IMR-90 (cell line): Measurements from ENCODE around the gene KY. TPM values are rescaled to one million over a fixed set of nuclear protein-coding genes. Genes with fewer than 3 reads are reported as not detected.

Experiments used
- ATAC-seq: fragments of 200-7000 bp; cut with Tn5 transposase; 2 replicates; pipeline ENCODE4 v1.9.1; 2020; ENCODE audit warnings: low read depth, mild to moderate bottlenecking, moderate library complexity
- BruUV-seq: library from RNA; stranded (reverse); fragments of 400-500 nt; replicated peaks from 2 replicates; lab custom pipeline; 2021; lab: Mats Ljungman, UMichigan
- CTCF ChIA-PET: fragments of 300-600 bp; formaldehyde crosslinking; extraction: SDS; loops from one replicate; lab custom pipeline; 2021; ENCODE audit warnings: antibody characterized with exemption; lab: Yijun Ruan, JAX
- POLR2A ChIA-PET: fragments of 300-600 bp; sonication (Branson Sonifier 250); formaldehyde crosslinking; loops from one replicate; lab custom pipeline; 2022; ENCODE audit warnings: antibody characterized with exemption; ENCODE audit not compliant: unreplicated experiment; lab: Charles Lee
- DNase-seq: peaks from one replicate; pipeline ENCODE4 v3.0.0; 2013
- H2AFZ ChIP-seq: replicated peaks from 2 replicates; pipeline ENCODE3; 2013; ENCODE audit warnings: low read length, mild to moderate bottlenecking; ENCODE audit not compliant: poor library complexity
- H2AK5ac ChIP-seq: 2 replicates; pipeline ENCODE4 v1.6.1; 2013; ENCODE audit warnings: low read depth, low read length, inconsistent platforms
- H2AK9ac ChIP-seq: replicated peaks from 2 replicates; pipeline ENCODE3; 2013; ENCODE audit warnings: mild to moderate bottlenecking, low read depth, low read length, moderate library complexity; ENCODE audit not compliant: poor library complexity
- H2BK120ac ChIP-seq: 2 replicates; pipeline ENCODE4 v1.6.1; 2013; ENCODE audit warnings: low read depth, low read length, inconsistent platforms
- H2BK15ac ChIP-seq: 3 replicates; pipeline ENCODE4 v1.6.1; 2013; ENCODE audit warnings: low read depth, low read length, inconsistent platforms
- H2BK20ac ChIP-seq: 2 replicates; pipeline ENCODE4 v1.6.1; 2013; ENCODE audit warnings: low read depth, mild to moderate bottlenecking, inconsistent platforms, low read length, moderate library complexity
- H2BK5ac ChIP-seq: 2 replicates; pipeline ENCODE4 v1.6.1; 2013; ENCODE audit warnings: mild to moderate bottlenecking, low read depth, low read length, inconsistent platforms; ENCODE audit not compliant: poor library complexity, severe bottlenecking
- H3K14ac ChIP-seq: replicated peaks from 2 replicates; pipeline ENCODE4 v1.6.1; 2013; ENCODE audit warnings: low read depth, low read length, inconsistent platforms
- H3K18ac ChIP-seq: 2 replicates; pipeline ENCODE4 v1.6.1; 2013; ENCODE audit warnings: low read depth, low read length, control low read depth
- H3K23ac ChIP-seq: 2 replicates; pipeline ENCODE4 v1.6.1; 2013; ENCODE audit warnings: low read depth, low read length, inconsistent platforms
- H3K27ac ChIP-seq: 2 replicates; pipeline ENCODE4 v1.5.1; 2013; ENCODE audit warnings: mild to moderate bottlenecking, control low read depth, low read length; ENCODE audit not compliant: insufficient read depth
- H3K27me3 ChIP-seq: 2 replicates; pipeline ENCODE4 v1.6.1; 2013; ENCODE audit warnings: low read length; ENCODE audit not compliant: control insufficient read depth, insufficient read depth
- H3K36me3 ChIP-seq: 2 replicates; pipeline ENCODE4 v1.6.1; 2013; ENCODE audit warnings: low read length, mixed read lengths; ENCODE audit not compliant: control insufficient read depth, insufficient read depth
- H3K4ac ChIP-seq: 2 replicates; pipeline ENCODE4 v1.6.1; 2013; ENCODE audit warnings: low read depth, low read length, inconsistent platforms
- H3K4me1 ChIP-seq: 2 replicates; pipeline ENCODE4 v1.6.1; 2013; ENCODE audit warnings: low read length, mixed read lengths; ENCODE audit not compliant: control insufficient read depth, insufficient read depth
- H3K4me2 ChIP-seq: 2 replicates; pipeline ENCODE4 v1.6.1; 2013; ENCODE audit warnings: low read depth, mild to moderate bottlenecking, control low read depth, low read length, moderate library complexity
- H3K4me3 ChIP-seq: 2 replicates; pipeline ENCODE4 v1.5.1; 2013; ENCODE audit warnings: low read depth, mild to moderate bottlenecking, control low read depth, low read length, moderate library complexity; ENCODE audit not compliant: insufficient read depth
- H3K56ac ChIP-seq: 2 replicates; pipeline ENCODE4 v1.6.1; 2013; ENCODE audit warnings: low read length, inconsistent platforms; ENCODE audit not compliant: insufficient read depth; ENCODE audit errors: extremely low read depth
- H3K79me1 ChIP-seq, 2 experiments: 2 replicates each; pipeline ENCODE4 v1.6.1; 2013; ENCODE audit warnings: low read length in 2 of 2, inconsistent platforms in 1 of 2, low read depth in 1 of 2
- H3K9ac ChIP-seq: 2 replicates; pipeline ENCODE4 v1.6.1; 2013; ENCODE audit warnings: low read depth, low read length, control low read depth
- H3K9me1 ChIP-seq: 2 replicates; pipeline ENCODE4 v1.6.1; 2013; ENCODE audit warnings: low read length, inconsistent platforms; ENCODE audit not compliant: insufficient read depth
- H3K9me3 ChIP-seq: 2 replicates; pipeline ENCODE4 v1.6.1; 2013; ENCODE audit warnings: low read length; ENCODE audit not compliant: control insufficient read depth, insufficient read depth
- H4K20me1 ChIP-seq: 2 replicates; pipeline ENCODE4 v1.6.1; 2013; ENCODE audit warnings: low read length, inconsistent platforms; ENCODE audit not compliant: insufficient read depth
- H4K5ac ChIP-seq: 2 replicates; pipeline ENCODE4 v1.6.1; 2013; ENCODE audit warnings: mild to moderate bottlenecking, low read depth, low read length, control low read depth
- H4K8ac ChIP-seq, 2 experiments: 2 replicates each; pipeline ENCODE4 v1.6.1; 2013; ENCODE audit warnings: low read depth in 2 of 2, low read length in 2 of 2, control low read depth in 1 of 2, inconsistent platforms in 1 of 2
- H4K91ac ChIP-seq: 2 replicates; pipeline ENCODE4 v1.6.1; 2013; ENCODE audit warnings: low read depth, low read length, inconsistent platforms; ENCODE audit not compliant: insufficient read depth
- BHLHE40 ChIP-seq: fragments of 150-350 bp; IDR thresholded peaks from 2 replicates; pipeline ENCODE4 v1.6.1; 2016; ENCODE audit warnings: mild to moderate bottlenecking, low read depth, low read length
- CEBPB ChIP-seq: IDR thresholded peaks from 2 replicates; pipeline ENCODE4 v1.6.1; 2012; ENCODE audit warnings: low read depth, low read length, improper control_type of control experiment
- CHD1 ChIP-seq: IDR thresholded peaks from 2 replicates; pipeline ENCODE4 v1.6.1; 2012; ENCODE audit warnings: low read depth, low read length, improper control_type of control experiment
- FOS ChIP-seq: fragments of 150-350 bp; IDR thresholded peaks from 2 replicates; pipeline ENCODE4 v1.6.1; 2016; ENCODE audit warnings: low read depth, low read length
- MAFK ChIP-seq: IDR thresholded peaks from 2 replicates; pipeline ENCODE4 v1.6.1; 2012; ENCODE audit warnings: low read depth, low read length, improper control_type of control experiment
- MAZ ChIP-seq: IDR thresholded peaks from 2 replicates; pipeline ENCODE4 v1.6.1; 2012; ENCODE audit warnings: low read depth, mild to moderate bottlenecking, low read length, improper control_type of control experiment, moderate library complexity, borderline replicate concordance
- MXI1 ChIP-seq: IDR thresholded peaks from 2 replicates; pipeline ENCODE4 v1.6.1; 2012; ENCODE audit warnings: low read depth, mild to moderate bottlenecking, low read length, moderate library complexity, borderline replicate concordance
- NFE2L2 ChIP-seq: fragments of 150-350 bp; IDR thresholded peaks from 2 replicates; pipeline ENCODE4 v1.6.1; 2016; ENCODE audit warnings: low read depth, mild to moderate bottlenecking, low read length
- POLR2A ChIP-seq: IDR thresholded peaks from 2 replicates; pipeline ENCODE4 v1.6.1; 2012; ENCODE audit warnings: mild to moderate bottlenecking, low read depth, low read length
- RAD21 ChIP-seq: IDR thresholded peaks from 2 replicates; pipeline ENCODE4 v1.6.1; 2012; ENCODE audit warnings: low read length, improper control_type of control experiment
- RCOR1 ChIP-seq: IDR thresholded peaks from 2 replicates; pipeline ENCODE4 v1.6.1; 2012; ENCODE audit warnings: mild to moderate bottlenecking, low read length, improper control_type of control experiment; ENCODE audit not compliant: insufficient replicate concordance
- RFX5 ChIP-seq: IDR thresholded peaks from 2 replicates; pipeline ENCODE4 v1.8.0; 2012; ENCODE audit warnings: low read depth, mild to moderate bottlenecking, low read length, moderate library complexity
- SMC3 ChIP-seq: fragments of 150-350 bp; IDR thresholded peaks from 2 replicates; pipeline ENCODE4 v1.6.1; 2016; ENCODE audit warnings: low read depth, mild to moderate bottlenecking, antibody characterized with exemption, low read length, moderate library complexity
- WGBS, 2 experiments: methylation state at CpG; one replicate each; pipeline versions ENCODE4 v1.1.5 to v1.1.7; 2013; ENCODE audit warnings: missing lambda C conversion rate in 2 of 2; ENCODE audit not compliant: insufficient read length in 1 of 2; ENCODE audit errors: extremely low coverage in 2 of 2; 5-methylcytosine and 5-hydroxymethylcytosine counted together
- dilution Hi-C: fragments of 300-500 bp; cut with HindIII; formaldehyde crosslinking; loops from one replicate; pipeline ENCODE4 v1.14.3; 2018; ENCODE audit warnings: low sequenced_read_pairs; ENCODE audit not compliant: unreplicated experiment
- in situ Hi-C: fragments of 300-500 bp; cut with MboI; formaldehyde crosslinking; loops from 3 replicates; pipeline ENCODE4 v1.14.3; 2019; ENCODE audit warnings: low sequenced_read_pairs, inconsistent platforms, mixed read lengths
- intact Hi-C: fragments of 100-400 bp; cut with micrococcal nuclease; formaldehyde crosslinking; loops from 2 replicates; pipeline ENCODE4 v1.10.0; 2022
- polyA plus RNA-seq, 3 experiments: library from polyadenylated mRNA; depleted of rRNA; stranded (reverse); fragments of >200 nt; gene quantifications; 2 replicates each; pipeline ENCODE4 v1.2.3, GENCODE V29; 2012; ENCODE audit warnings: low replicate concordance in 1 of 3
- total RNA-seq: library from RNA; depleted of rRNA; stranded (reverse); fragments of >200 nt; gene quantifications from 2 replicates; pipeline ENCODE4 v1.2.3, GENCODE V29; 2012
- TF ChIP-seq, protein P1 (sequence below): fragments of 150-350 bp; IDR thresholded peaks from 2 replicates; pipeline ENCODE4 v1.6.1; 2016; ENCODE audit warnings: low read depth, mild to moderate bottlenecking, low read length, moderate library complexity, borderline replicate concordance
- TF ChIP-seq, protein P2 (sequence below): conservative IDR thresholded peaks from 2 replicates; pipeline ENCODE4 v1.5.1; 2012; ENCODE audit warnings: mild to moderate bottlenecking, low read depth, low read length, improper control_type of control experiment
- TF ChIP-seq, protein P3 (sequence below): fragments of 150-350 bp; IDR thresholded peaks from 2 replicates; pipeline ENCODE4 v1.6.1; 2017; ENCODE audit warnings: mild to moderate bottlenecking, antibody characterized with exemption, low read length, low read depth

The KY gene
- total and polyA plus RNA-seq, 2 of the 4 experiments (the other 2 are of a cell fraction): under 0.01 to 0.09 TPM

DNA sequence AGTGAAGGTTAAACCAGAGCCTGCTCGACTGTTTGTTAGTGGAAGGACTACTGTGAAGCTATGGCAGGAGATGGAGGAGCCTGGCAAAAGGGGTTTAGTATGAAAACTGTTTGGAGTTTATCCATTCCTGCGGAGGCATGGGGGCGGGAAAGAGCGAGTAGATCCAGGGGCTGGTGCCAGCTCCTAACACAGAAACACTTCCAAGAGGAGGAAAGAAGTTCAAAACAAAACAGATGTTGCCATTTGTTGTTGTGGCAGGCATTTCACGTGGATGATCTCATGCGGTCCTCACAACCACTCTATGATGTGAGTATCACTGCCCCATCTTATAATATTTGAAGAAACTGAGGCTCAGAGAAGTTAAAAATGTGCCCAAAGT lies 30.7 kb upstream of the KY start:
- no peak for DNase-seq
- no peak overlapping the region for H2AK9ac ChIP-seq
- no peak overlapping the region for H3K27ac ChIP-seq
- dilution Hi-C loops: no loop called here
- intact Hi-C loops: no loop called here
- no peak overlapping the region for H2BK15ac ChIP-seq
- CTCF ChIA-PET: no interaction called here
- no peak overlapping the region for H3K23ac ChIP-seq
- no peak overlapping the region for H2BK5ac ChIP-seq
- no peak overlapping the region for H3K56ac ChIP-seq
- no peak overlapping the region for H4K91ac ChIP-seq
- no peak overlapping the region for H3K9ac ChIP-seq
- H4K8ac ChIP-seq: no peak overlapping the region
- H3K79me1 ChIP-seq: no peaks in the 10 kb centered on the region
- H3K9me1 ChIP-seq: no peaks in the 10 kb centered on the region
- H3K4me3 ChIP-seq: no peak overlapping the region
- POLR2A ChIA-PET: no interaction called here
- no peak overlapping the region for H3K14ac ChIP-seq
- no peak overlapping the region for H3K4ac ChIP-seq
- H3K27me3 ChIP-seq: peaks cover 2% of the 10 kb centered on the region; the same call in 1 of the 2 replicates
- no peak overlapping the region for H3K18ac ChIP-seq
- no peak overlapping the region for H3K4me2 ChIP-seq
- peaks cover 6% of the 10 kb centered on the region for H3K4me1 ChIP-seq
- no peak overlapping the region for H2BK120ac ChIP-seq
- in situ Hi-C loops: no loop called here
- no peak overlapping the region for H4K5ac ChIP-seq
- no peak for TF ChIP-seq BHLHE40
- no peak for TF ChIP-seq SMC3
- TF ChIP-seq, protein P1, sequence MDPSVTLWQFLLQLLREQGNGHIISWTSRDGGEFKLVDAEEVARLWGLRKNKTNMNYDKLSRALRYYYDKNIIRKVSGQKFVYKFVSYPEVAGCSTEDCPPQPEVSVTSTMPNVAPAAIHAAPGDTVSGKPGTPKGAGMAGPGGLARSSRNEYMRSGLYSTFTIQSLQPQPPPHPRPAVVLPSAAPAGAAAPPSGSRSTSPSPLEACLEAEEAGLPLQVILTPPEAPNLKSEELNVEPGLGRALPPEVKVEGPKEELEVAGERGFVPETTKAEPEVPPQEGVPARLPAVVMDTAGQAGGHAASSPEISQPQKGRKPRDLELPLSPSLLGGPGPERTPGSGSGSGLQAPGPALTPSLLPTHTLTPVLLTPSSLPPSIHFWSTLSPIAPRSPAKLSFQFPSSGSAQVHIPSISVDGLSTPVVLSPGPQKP: no peak
- TF ChIP-seq MAFK: no peak
- TF ChIP-seq NFE2L2: no peak
- no peak for TF ChIP-seq CHD1
- TF ChIP-seq, protein P2, sequence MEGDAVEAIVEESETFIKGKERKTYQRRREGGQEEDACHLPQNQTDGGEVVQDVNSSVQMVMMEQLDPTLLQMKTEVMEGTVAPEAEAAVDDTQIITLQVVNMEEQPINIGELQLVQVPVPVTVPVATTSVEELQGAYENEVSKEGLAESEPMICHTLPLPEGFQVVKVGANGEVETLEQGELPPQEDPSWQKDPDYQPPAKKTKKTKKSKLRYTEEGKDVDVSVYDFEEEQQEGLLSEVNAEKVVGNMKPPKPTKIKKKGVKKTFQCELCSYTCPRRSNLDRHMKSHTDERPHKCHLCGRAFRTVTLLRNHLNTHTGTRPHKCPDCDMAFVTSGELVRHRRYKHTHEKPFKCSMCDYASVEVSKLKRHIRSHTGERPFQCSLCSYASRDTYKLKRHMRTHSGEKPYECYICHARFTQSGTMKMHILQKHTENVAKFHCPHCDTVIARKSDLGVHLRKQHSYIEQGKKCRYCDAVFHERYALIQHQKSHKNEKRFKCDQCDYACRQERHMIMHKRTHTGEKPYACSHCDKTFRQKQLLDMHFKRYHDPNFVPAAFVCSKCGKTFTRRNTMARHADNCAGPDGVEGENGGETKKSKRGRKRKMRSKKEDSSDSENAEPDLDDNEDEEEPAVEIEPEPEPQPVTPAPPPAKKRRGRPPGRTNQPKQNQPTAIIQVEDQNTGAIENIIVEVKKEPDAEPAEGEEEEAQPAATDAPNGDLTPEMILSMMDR: no peak
- no peak for TF ChIP-seq FOS
- TF ChIP-seq MXI1: no peak
- TF ChIP-seq, protein P3, sequence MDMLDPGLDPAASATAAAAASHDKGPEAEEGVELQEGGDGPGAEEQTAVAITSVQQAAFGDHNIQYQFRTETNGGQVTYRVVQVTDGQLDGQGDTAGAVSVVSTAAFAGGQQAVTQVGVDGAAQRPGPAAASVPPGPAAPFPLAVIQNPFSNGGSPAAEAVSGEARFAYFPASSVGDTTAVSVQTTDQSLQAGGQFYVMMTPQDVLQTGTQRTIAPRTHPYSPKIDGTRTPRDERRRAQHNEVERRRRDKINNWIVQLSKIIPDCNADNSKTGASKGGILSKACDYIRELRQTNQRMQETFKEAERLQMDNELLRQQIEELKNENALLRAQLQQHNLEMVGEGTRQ: no peak
- no peak for TF ChIP-seq RAD21
- TF ChIP-seq POLR2A: no peak
- no peak for TF ChIP-seq CEBPB
- TF ChIP-seq RCOR1: no peak
- TF ChIP-seq MAZ: no peak
- TF ChIP-seq RFX5: no peak
- no peak overlapping the region for H2AK5ac ChIP-seq
- no TSS peak for BruUV-seq
- H2BK20ac ChIP-seq: no peak overlapping the region
- no peak overlapping the region for H2AFZ ChIP-seq
- ATAC-seq: no peak
- no peaks in the 10 kb centered on the region for H3K36me3 ChIP-seq
- no peaks in the 10 kb centered on the region for H4K20me1 ChIP-seq
- H3K9me3 ChIP-seq: no peaks in the 10 kb centered on the region
- 55% methylated on average over 2 of the region's 6 CpGs; no CpG with 5 or more reads in 1 of the 2 experiments for WGBS, 2 experiments
